ENCODE results near the gene KANTR. TPM values are rescaled to one million over a fixed set of nuclear protein-coding genes. Genes with fewer than 3 reads are reported as not detected.
A peak's percentile ranks its signal among the peaks of the same experiment; 100 is the strongest.

KANTR gene
- total RNA-seq, 2 donors from 2014 or later = 3.3 to 6.0 TPM

- peak overlapping the region; percentile 53 to 63 for H3K4me3 ChIP-seq
- H3K27me3 ChIP-seq = no peaks in the 10 kb centered on the region
- H3K36me3 ChIP-seq = no peaks in the 10 kb centered on the region
- DNase-seq (ENCODE audit: low spot score) = peak; percentile 83
- TF ChIP-seq CTCF (IDR thresholded peaks at IDR 0.05) = peak in 1 of 2 donors; percentile 64
- peak overlapping the region; percentile 82 to 93 for H3K27ac ChIP-seq
- no peaks in the 10 kb centered on the region for H3K9me3 ChIP-seq
- peaks cover 0 to 3% of the 10 kb centered on the region in 2 donors for H3K4me1 ChIP-seq
Measured at GRCh38 chrX:53093177-53093655, 726 bp upstream of the KANTR start.

GRCh38 chrX:53094582-53094905, 602 bp downstream of the KANTR start:
- no peak for TF ChIP-seq CTCF (IDR thresholded peaks at IDR 0.05)
- Histone ChIP-seq H3K4me3 (peak overlapping the region; percentile 53 to 63), H3K27me3 (no peaks in the 10 kb centered on the region), H3K36me3 (no peaks in the 10 kb centered on the region), H3K27ac (peak overlapping the region; percentile 82 to 93), H3K4me1 (no peaks in the 10 kb centered on the region), H3K9me3 (no peaks in the 10 kb centered on the region)
- DNase-seq (ENCODE audit: low spot score) = no peak

- no peak for TF ChIP-seq CTCF (IDR thresholded peaks at IDR 0.05)
- no peak for DNase-seq (ENCODE audit: low spot score)
- Histone ChIP-seq H3K9me3 (no peaks in the 10 kb centered on the region), H3K27me3 (no peaks in the 10 kb centered on the region), H3K4me3 (no peak overlapping the region), H3K4me1 (no peaks in the 10 kb centered on the region), H3K36me3 (no peaks in the 10 kb centered on the region), H3K27ac (no peak overlapping the region)
Measured at GRCh38 chrX:53095796-53096195, 1.9 kb downstream of the KANTR start.

GRCh38 chrX:53114864-53115549, 21.1 kb downstream of the KANTR start:
- DNase-seq (ENCODE audit: low spot score) = no peak
- Histone ChIP-seq H3K27ac (no peak overlapping the region), H3K27me3 (no peaks in the 10 kb centered on the region), H3K9me3 (no peaks in the 10 kb centered on the region), H3K4me3 (no peak overlapping the region), H3K4me1 (no peaks in the 10 kb centered on the region), H3K36me3 (no peaks in the 10 kb centered on the region)
- no peak for TF ChIP-seq CTCF (IDR thresholded peaks at IDR 0.05)

GRCh38 chrX:53115550-53115874, 21.6 kb downstream of the KANTR start:
- H3K4me3 ChIP-seq = no peak overlapping the region
- DNase-seq (ENCODE audit: low spot score) = no peak

More at GRCh38 chrX:53115550-53115874, 21.6 kb downstream of the KANTR start:
- Histone ChIP-seq H3K27ac (no peak overlapping the region), H3K4me1 (no peaks in the 10 kb centered on the region), H3K36me3 (no peaks in the 10 kb centered on the region), H3K27me3 (no peaks in the 10 kb centered on the region), H3K9me3 (no peaks in the 10 kb centered on the region)
- TF ChIP-seq CTCF (IDR thresholded peaks at IDR 0.05) = no peak
